ENCODE measurements around the gene CHST11.
"Not testable (repeated sequence)": the region's sequence is repeated elsewhere in the genome, so short reads cannot be mapped to it uniquely, and the experiment has no call there.

CHST11 gene

GRCh38 chr12:104526320-104526719 lies 69.6 kb downstream of the CHST11 start:
- DNase-seq (ENCODE audit: low read depth in 2 of 2), result no peak

GRCh38 chr12:104526751-104527150 lies 70.0 kb downstream of the CHST11 start:
- DNase-seq (ENCODE audit: low read depth in 2 of 2), result no peak

GRCh38 chr12:104527653-104528052 lies 70.9 kb downstream of the CHST11 start:
- not testable (repeated sequence) for DNase-seq (ENCODE audit: low read depth in 2 of 2)

GRCh38 chr12:104529130-104529874 lies 72.6 kb downstream of the CHST11 start:
- DNase-seq (ENCODE audit: low read depth in 2 of 2), result no peak

GRCh38 chr12:104532636-104533035 lies 75.9 kb downstream of the CHST11 start:
- DNase-seq (ENCODE audit: low read depth in 2 of 2), result no peak

GRCh38 chr12:104533134-104533533 lies 76.4 kb downstream of the CHST11 start:
- DNase-seq (ENCODE audit: low read depth in 2 of 2), result no peak

GRCh38 chr12:104534162-104534856 lies 77.6 kb downstream of the CHST11 start:
- no peak for DNase-seq (ENCODE audit: low read depth in 2 of 2)

- DNase-seq (ENCODE audit: low read depth in 2 of 2), result no peak
Measured at GRCh38 chr12:104534857-104535248, 78.1 kb downstream of the CHST11 start.

GRCh38 chr12:104535369-104535768 lies 78.6 kb downstream of the CHST11 start:
- DNase-seq (ENCODE audit: low read depth in 2 of 2), result no peak

GRCh38 chr12:104536841-104537240 lies 80.1 kb downstream of the CHST11 start:
- DNase-seq (ENCODE audit: low read depth in 2 of 2), result no peak

GRCh38 chr12:104538056-104538455 lies 81.3 kb downstream of the CHST11 start:
- DNase-seq (ENCODE audit: low read depth in 2 of 2), result no peak

GRCh38 chr12:104538891-104539462 lies 82.2 kb downstream of the CHST11 start:
- no peak for DNase-seq (ENCODE audit: low read depth in 2 of 2)

- DNase-seq (ENCODE audit: low read depth in 2 of 2), result no peak
Measured at GRCh38 chr12:104544836-104545235, 88.1 kb downstream of the CHST11 start.

- DNase-seq (ENCODE audit: low read depth in 2 of 2), result no peak
Measured at GRCh38 chr12:104546575-104546974, 89.8 kb downstream of the CHST11 start.

GRCh38 chr12:104547235-104547634 lies 90.5 kb downstream of the CHST11 start:
- no peak for DNase-seq (ENCODE audit: low read depth in 2 of 2)

GRCh38 chr12:104549815-104550480 lies 93.2 kb downstream of the CHST11 start:
- DNase-seq (ENCODE audit: low read depth in 2 of 2), result no peak

- DNase-seq (ENCODE audit: low read depth in 2 of 2), result no peak
Measured at GRCh38 chr12:104551313-104551931, 94.7 kb downstream of the CHST11 start.

GRCh38 chr12:104553421-104553820 lies 96.7 kb downstream of the CHST11 start:
- no peak for DNase-seq (ENCODE audit: low read depth in 2 of 2)

- no peak for DNase-seq (ENCODE audit: low read depth in 2 of 2)
Measured at GRCh38 chr12:104555648-104556047, 98.9 kb downstream of the CHST11 start.

- no peak for DNase-seq (ENCODE audit: low read depth in 2 of 2)
Measured at GRCh38 chr12:104557488-104558195, 100.9 kb downstream of the CHST11 start.

GRCh38 chr12:104560881-104561280 lies 104.1 kb downstream of the CHST11 start:
- DNase-seq (ENCODE audit: low read depth in 2 of 2), result no peak
